OCI-LY3 (cell line): ENCODE measurements around the gene HOMEZ.
A peak's percentile ranks its signal among the peaks of the same experiment; 100 is the strongest.

Experiments
- H2AFZ ChIP-seq: fragments of 200-600, 300-600 bp; shearing (Covaris generic); 2 replicates; pipeline ENCODE4 v1.6.0; 2014; ENCODE audit warnings: antibody characterized with exemption, low read depth, low read length
- H3K27ac ChIP-seq: fragments of 200-600, 300-600 bp; sonication (generic); 2 replicates; pipeline ENCODE4 v1.5.1; 2014; ENCODE audit warnings: mild to moderate bottlenecking, low read length, moderate library complexity, mixed read lengths
- H3K27me3 ChIP-seq: fragments of 200-600, 300-600 bp; sonication (generic); 2 replicates; pipeline ENCODE4 v1.6.1; 2014; ENCODE audit warnings: low read depth, low read length, mixed read lengths
- H3K36me3 ChIP-seq: fragments of 200-600, 300-600 bp; sonication (generic); replicated peaks from 2 replicates; pipeline ENCODE3; 2014; ENCODE audit warnings: low read depth, low read length, mixed read lengths
- H3K4me1 ChIP-seq: fragments of 300-600, 200-600 bp; sonication (generic); 2 replicates; pipeline ENCODE4 v1.6.1; 2014; ENCODE audit warnings: low read length, mixed read lengths
- H3K4me2 ChIP-seq: fragments of 200-600, 300-600 bp; sonication (generic); 2 replicates; pipeline ENCODE4 v1.6.1; 2014; ENCODE audit warnings: low read length, mixed read lengths
- H3K4me3 ChIP-seq: fragments of 300-600, 200-600 bp; sonication (generic); 2 replicates; pipeline ENCODE4 v1.5.1; 2014; ENCODE audit warnings: antibody characterized with exemption, mild to moderate bottlenecking, low read length, moderate library complexity
- H3K79me2 ChIP-seq: fragments of 300-600, 200-600 bp; shearing (Covaris generic); 2 replicates; pipeline ENCODE4 v1.6.1; 2014; ENCODE audit warnings: mild to moderate bottlenecking, low read length, mixed read lengths
- H3K9ac ChIP-seq: fragments of 300-600, 200-600 bp; shearing (Covaris generic); 2 replicates; pipeline ENCODE4 v1.6.0; 2014; ENCODE audit warnings: mild to moderate bottlenecking, low read length, moderate library complexity
- H3K9me3 ChIP-seq: fragments of 200-600, 300-600 bp; shearing (Covaris generic); 2 replicates; pipeline ENCODE4 v1.6.1; 2014; ENCODE audit warnings: low read length, mixed read lengths; ENCODE audit not compliant: insufficient read depth
- H4K20me1 ChIP-seq: fragments of 200-600, 300-600 bp; sonication (generic); 2 replicates; pipeline ENCODE4 v1.6.1; 2016; ENCODE audit warnings: low read length, mixed read lengths; ENCODE audit not compliant: insufficient read depth
- EZH2phosphoT487 ChIP-seq: fragments of 200-600 bp; shearing (Covaris generic); IDR thresholded peaks from 2 replicates; pipeline ENCODE4 v1.6.1; 2018; ENCODE audit warnings: antibody characterized with exemption, mixed run types, low read depth
- TF ChIP-seq, protein P1 (sequence below): fragments of 200-600, 300-600 bp; sonication (generic); IDR thresholded peaks from 2 replicates; pipeline ENCODE4 v1.5.1; 2014; ENCODE audit warnings: antibody characterized with exemption, low read length, low read depth

Gene HOMEZ

DNA sequence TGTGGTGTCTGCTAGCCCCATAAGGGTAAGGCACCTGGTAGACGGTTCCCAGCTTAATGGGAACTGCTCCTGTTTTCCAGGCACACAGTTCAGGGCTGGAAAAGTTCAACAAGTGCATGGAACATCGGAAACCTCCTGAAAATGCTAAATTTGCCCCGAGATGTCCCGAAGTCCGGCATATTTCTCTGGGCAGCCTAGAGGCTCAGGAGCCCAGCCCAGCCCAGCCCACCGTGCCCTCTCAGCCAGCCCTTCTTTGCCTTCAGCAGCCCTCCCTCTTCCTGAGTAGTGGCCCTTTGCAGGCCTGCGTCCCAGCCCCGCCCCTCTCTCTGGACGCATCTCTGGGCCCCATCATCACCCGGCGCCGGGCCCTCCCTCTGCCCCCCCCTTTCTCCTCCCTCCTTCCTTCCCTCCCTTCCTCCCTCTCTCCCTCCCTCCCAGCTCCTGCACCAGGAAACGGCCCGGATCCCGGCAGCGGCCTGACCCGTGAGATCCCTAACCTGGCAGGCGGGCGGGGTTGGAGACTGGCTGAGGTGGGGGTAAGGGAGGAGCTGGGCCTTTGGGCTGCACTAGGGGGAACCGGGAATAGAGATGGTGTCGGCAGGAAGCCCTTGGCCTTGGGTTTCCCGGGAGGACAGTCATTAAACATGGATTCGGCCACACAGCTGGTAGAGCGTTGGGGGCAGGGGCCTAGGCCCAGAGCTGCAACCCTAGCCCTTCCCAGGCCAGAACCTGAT, 20.6 kb upstream of the HOMEZ start, which contains the start of gene BCL2L2:
Gene BCL2L2 (plus strand): TSS at position 422 of the 734 bp plus-strand sequence. CDS start 935 bp downstream, outside the sequence.
- H3K9me3 ChIP-seq = no peaks in the 10 kb centered on the region
- H4K20me1 ChIP-seq = no peaks in the 10 kb centered on the region
- no peak within 1 kb of the TSS for H3K27ac ChIP-seq
- peaks cover 16% of the 10 kb centered on the region for H3K4me1 ChIP-seq
- TF ChIP-seq, protein P1, sequence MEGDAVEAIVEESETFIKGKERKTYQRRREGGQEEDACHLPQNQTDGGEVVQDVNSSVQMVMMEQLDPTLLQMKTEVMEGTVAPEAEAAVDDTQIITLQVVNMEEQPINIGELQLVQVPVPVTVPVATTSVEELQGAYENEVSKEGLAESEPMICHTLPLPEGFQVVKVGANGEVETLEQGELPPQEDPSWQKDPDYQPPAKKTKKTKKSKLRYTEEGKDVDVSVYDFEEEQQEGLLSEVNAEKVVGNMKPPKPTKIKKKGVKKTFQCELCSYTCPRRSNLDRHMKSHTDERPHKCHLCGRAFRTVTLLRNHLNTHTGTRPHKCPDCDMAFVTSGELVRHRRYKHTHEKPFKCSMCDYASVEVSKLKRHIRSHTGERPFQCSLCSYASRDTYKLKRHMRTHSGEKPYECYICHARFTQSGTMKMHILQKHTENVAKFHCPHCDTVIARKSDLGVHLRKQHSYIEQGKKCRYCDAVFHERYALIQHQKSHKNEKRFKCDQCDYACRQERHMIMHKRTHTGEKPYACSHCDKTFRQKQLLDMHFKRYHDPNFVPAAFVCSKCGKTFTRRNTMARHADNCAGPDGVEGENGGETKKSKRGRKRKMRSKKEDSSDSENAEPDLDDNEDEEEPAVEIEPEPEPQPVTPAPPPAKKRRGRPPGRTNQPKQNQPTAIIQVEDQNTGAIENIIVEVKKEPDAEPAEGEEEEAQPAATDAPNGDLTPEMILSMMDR = no peak
- TF ChIP-seq EZH2phosphoT487 = no peak
- H3K27me3 ChIP-seq = no peaks in the 10 kb centered on the region
- H2AFZ ChIP-seq = peak within 1 kb of the TSS; percentile 87
- peaks cover 10% of the 10 kb centered on the region for H3K79me2 ChIP-seq
- H3K36me3 ChIP-seq = peaks cover 5% of the 10 kb centered on the region
- peak within 1 kb of the TSS; percentile 89 for H3K9ac ChIP-seq
- H3K4me3 ChIP-seq = peak within 1 kb of the TSS; percentile 96
- H3K4me2 ChIP-seq = peak within 1 kb of the TSS; percentile 94

DNA sequence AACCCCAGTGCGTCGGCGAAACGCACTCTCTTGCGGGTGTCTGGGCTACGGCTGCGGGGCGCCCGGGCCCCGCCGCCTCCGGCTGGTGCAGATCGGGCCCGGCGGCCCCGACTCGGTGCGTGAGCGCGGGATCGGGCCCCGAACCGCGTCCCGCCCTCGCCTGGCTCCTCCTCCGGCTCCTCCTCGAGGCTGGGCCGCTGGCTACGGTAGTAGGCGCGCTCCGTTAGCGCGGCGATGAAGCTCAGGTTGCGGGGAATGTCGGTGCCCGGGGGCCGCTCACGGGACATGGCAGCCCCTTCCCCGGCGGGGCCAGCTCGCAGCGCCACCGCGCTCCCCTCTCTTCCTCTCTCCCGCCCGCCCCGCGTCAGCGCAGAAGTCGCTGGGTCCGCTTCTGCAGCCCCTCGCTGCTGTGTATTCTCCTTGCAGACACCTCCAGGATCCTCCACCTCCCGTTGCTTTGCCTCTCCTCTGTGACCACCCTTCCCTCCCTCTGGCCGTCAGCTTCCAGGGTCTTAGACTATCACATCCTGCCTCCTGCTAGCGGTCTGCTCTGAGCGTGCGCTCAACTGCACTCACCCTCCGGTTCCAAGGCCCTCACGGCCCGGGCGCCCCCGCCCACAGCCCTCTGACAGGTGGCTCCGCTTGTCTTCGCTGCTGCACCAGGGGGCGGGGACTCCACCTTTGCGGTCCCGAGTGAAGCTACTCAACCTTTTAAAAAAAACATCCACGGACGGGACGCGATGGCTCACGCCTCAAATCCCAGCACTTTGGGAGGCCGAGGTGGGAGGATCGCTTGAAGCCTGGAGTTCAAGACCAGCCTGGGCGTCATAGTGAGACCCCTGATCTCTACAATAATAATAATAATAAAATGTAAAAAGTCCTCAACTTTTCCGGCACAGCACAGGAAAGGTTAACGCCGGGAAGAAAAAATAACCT, 16.6 kb upstream of the HOMEZ start, which contains the start of gene PPP1R3E:
Gene PPP1R3E (minus strand): TSS at position 570 of the 936 bp plus-strand sequence. CDS start 283 bp downstream, at position 287.
- Histone ChIP-seq H3K27ac (peak within 1 kb of the TSS; percentile 75), H3K4me1 (peaks cover 37% of the 10 kb centered on the region), H3K27me3 (no peaks in the 10 kb centered on the region), H3K79me2 (peaks cover 18% of the 10 kb centered on the region), H2AFZ (peak within 1 kb of the TSS; percentile 62), H3K4me2 (peak within 1 kb of the TSS; percentile 84), H4K20me1 (no peaks in the 10 kb centered on the region), H3K36me3 (peaks cover 15% of the 10 kb centered on the region), H3K9ac (peak within 1 kb of the TSS; percentile 83), H3K9me3 (no peaks in the 10 kb centered on the region), H3K4me3 (peak within 1 kb of the TSS; percentile 88)
- no peak for TF ChIP-seq EZH2phosphoT487
- TF ChIP-seq, protein P1 = no peak

DNA sequence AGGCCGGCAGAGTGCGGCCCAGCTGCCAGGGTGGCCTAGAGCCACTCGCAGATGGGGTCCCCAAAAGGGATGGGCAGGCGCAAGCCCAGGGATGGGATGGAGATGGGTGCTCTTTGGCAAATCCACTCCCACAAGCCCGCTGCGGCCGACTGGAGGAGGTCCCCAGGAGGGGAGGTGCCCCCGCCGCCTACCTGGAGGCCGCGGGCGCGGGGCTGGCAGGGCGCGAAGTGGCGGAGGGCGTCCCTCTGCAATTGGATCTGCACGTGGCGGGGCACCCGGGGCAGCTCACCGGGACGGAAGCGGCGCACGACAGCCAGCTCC, 16.0 kb upstream of the HOMEZ start:
- H3K4me1 ChIP-seq = peaks cover 31% of the 10 kb centered on the region
- no peaks in the 10 kb centered on the region for H3K27me3 ChIP-seq
- peaks cover 12% of the 10 kb centered on the region for H3K79me2 ChIP-seq
- peak overlapping the region; percentile 83 for H3K9ac ChIP-seq
- H3K4me2 ChIP-seq = peak overlapping the region; percentile 84
- H3K27ac ChIP-seq = peak overlapping the region; percentile 75
- peak overlapping the region; percentile 43; the same call in 1 of the 2 replicates for H2AFZ ChIP-seq
- no peaks in the 10 kb centered on the region for H4K20me1 ChIP-seq
- no peaks in the 10 kb centered on the region for H3K9me3 ChIP-seq
- peak overlapping the region; percentile 88 for H3K4me3 ChIP-seq
- no peak for TF ChIP-seq EZH2phosphoT487
- TF ChIP-seq, protein P1 = no peak
- H3K36me3 ChIP-seq = peaks cover 21% of the 10 kb centered on the region
